ENCODE measurements around the gene INPP5B.

The INPP5B gene

GRCh38 chr1:37845049-37845646 is 101.7 kb downstream of the INPP5B start:
- Mint-ChIP-seq H3K36me3 (ENCODE audit: low read depth) (peaks cover 20% of the 10 kb centered on the region), H3K4me1 (ENCODE audit: low read depth) (peaks cover 23% of the 10 kb centered on the region), H3K27me3 (ENCODE audit: low read depth) (no peaks in the 10 kb centered on the region), H3K4me3 (no peak overlapping the region), H3K27ac (no peak overlapping the region), H3K9me3 (no peaks in the 10 kb centered on the region)
- no peak for DNase-seq (ENCODE audit: low spot score)

DNA sequence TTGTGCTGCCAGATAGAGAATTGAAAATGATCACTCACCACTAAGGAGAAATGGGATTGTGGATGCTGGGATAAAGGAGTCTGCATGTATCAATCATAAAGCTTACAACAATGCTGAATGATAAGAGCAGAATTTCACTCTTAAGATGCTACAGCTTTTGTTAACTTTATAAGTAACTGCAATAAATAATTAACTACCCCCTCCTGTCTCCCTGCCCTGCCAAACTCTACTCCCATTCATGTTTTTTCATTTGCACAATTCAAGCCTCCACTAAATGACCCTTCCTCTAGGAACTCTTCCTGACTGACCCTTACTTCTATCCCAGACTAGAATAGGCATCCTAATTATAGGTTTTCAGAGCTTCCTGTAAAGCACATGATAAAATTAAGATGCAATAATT is 102.3 kb downstream of the INPP5B start:
- Mint-ChIP-seq H3K36me3 (ENCODE audit: low read depth) (peaks cover 19% of the 10 kb centered on the region), H3K27me3 (ENCODE audit: low read depth) (no peaks in the 10 kb centered on the region), H3K4me3 (no peak overlapping the region), H3K4me1 (ENCODE audit: low read depth) (peaks cover 23% of the 10 kb centered on the region), H3K27ac (no peak overlapping the region), H3K9me3 (no peaks in the 10 kb centered on the region)
- no peak for DNase-seq (ENCODE audit: low spot score)

DNA sequence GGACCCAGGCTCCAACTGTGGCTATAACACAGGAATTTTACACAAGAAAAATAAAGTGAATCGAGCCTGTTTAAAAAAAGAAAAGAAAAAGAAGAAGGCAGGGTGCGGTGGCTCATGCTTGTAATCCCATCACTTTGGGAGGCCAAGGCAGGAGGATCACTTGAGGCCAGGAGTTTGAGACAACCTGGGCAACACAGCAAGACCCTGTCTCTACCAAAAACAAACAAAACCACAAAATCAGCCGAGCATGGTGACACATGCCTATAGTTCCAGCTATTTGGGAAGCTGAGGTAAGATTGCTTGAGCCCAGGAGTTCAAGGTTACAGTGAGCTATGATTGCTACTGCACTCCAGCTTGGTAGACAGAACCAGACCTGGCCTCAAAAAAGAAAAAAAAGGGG is 105.2 kb downstream of the INPP5B start:
- DNase-seq (ENCODE audit: low spot score) = no peak
- H3K9me3 Mint-ChIP-seq = no peaks in the 10 kb centered on the region
- H3K4me1 Mint-ChIP-seq (ENCODE audit: low read depth) = peaks cover 17% of the 10 kb centered on the region
- H3K36me3 Mint-ChIP-seq (ENCODE audit: low read depth) = peaks cover 29% of the 10 kb centered on the region
- no peak overlapping the region for H3K27ac Mint-ChIP-seq
- H3K4me3 Mint-ChIP-seq = no peak overlapping the region
- no peaks in the 10 kb centered on the region for H3K27me3 Mint-ChIP-seq (ENCODE audit: low read depth)

GRCh38 chr1:37840711-37841110 is 106.1 kb downstream of the INPP5B start:
- no peak overlapping the region for H3K27ac Mint-ChIP-seq
- no peak overlapping the region for H3K4me3 Mint-ChIP-seq
- peaks cover 35% of the 10 kb centered on the region for H3K36me3 Mint-ChIP-seq (ENCODE audit: low read depth)

GRCh38 chr1:37839676-37840075 is 107.2 kb downstream of the INPP5B start:
- no peak for DNase-seq (ENCODE audit: low spot score)
- no peaks in the 10 kb centered on the region for H3K9me3 Mint-ChIP-seq
- peaks cover 42% of the 10 kb centered on the region for H3K36me3 Mint-ChIP-seq (ENCODE audit: low read depth)
- no peaks in the 10 kb centered on the region for H3K27me3 Mint-ChIP-seq (ENCODE audit: low read depth)
- peaks cover 9% of the 10 kb centered on the region for H3K4me1 Mint-ChIP-seq (ENCODE audit: low read depth)
- no peak overlapping the region for H3K27ac Mint-ChIP-seq
- no peak overlapping the region for H3K4me3 Mint-ChIP-seq

More at GRCh38 chr1:37840711-37841110, 106.1 kb downstream of the INPP5B start:
- no peak for DNase-seq (ENCODE audit: low spot score)
- Mint-ChIP-seq H3K27me3 (ENCODE audit: low read depth) (no peaks in the 10 kb centered on the region), H3K4me1 (ENCODE audit: low read depth) (peaks cover 13% of the 10 kb centered on the region), H3K9me3 (no peaks in the 10 kb centered on the region)

GRCh38 chr1:37836788-37837187 is 110.1 kb downstream of the INPP5B start:
- Mint-ChIP-seq H3K27ac (no peak overlapping the region), H3K4me3 (no peak overlapping the region), H3K27me3 (ENCODE audit: low read depth) (no peaks in the 10 kb centered on the region), H3K9me3 (no peaks in the 10 kb centered on the region), H3K36me3 (ENCODE audit: low read depth) (peaks cover 49% of the 10 kb centered on the region), H3K4me1 (ENCODE audit: low read depth) (peaks cover 4% of the 10 kb centered on the region)
- no peak for DNase-seq (ENCODE audit: low spot score)

DNA sequence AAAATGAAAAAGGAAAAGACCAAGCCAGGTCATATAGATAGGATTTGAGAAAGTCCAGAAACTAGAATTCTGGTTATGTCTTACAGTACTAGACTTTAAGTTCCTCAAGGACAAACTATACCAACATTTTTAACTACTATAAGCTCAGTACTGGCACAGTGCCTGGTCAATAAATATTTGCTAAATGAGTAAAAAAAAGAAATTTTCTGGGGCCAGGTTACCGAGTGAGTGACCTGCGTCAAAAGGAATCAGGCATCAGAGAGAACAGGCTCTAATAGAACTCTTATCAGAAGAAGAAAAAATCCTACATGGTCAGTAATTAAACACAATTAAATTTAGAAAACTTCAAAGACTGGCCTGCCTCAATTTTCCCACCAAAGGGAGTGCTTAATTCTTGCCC is 115.0 kb downstream of the INPP5B start:
- Mint-ChIP-seq H3K9me3 (no peaks in the 10 kb centered on the region), H3K4me3 (no peak overlapping the region), H3K27me3 (ENCODE audit: low read depth) (no peaks in the 10 kb centered on the region), H3K36me3 (ENCODE audit: low read depth) (peaks cover 47% of the 10 kb centered on the region), H3K4me1 (ENCODE audit: low read depth) (no peaks in the 10 kb centered on the region), H3K27ac (no peak overlapping the region)
- DNase-seq (ENCODE audit: low spot score) = no peak

DNA sequence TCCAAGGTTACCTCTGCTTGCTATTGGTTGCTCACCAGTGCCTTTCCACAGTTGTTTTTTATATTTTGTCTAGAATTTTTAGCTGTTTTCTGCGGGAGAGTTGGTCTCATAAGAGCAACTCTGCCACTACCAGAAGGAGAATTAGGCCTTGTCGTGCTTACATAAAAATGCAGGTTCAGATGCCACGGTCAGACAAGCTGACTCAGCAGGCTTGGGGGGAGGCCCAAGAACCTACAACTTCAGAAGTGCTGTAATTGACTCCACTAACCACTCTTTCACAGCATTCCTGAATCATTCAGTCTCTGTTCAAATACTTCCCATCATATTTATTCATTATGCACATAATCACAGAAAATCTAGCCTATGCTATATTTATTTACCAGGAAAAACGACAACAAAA is 115.7 kb downstream of the INPP5B start:
- no peaks in the 10 kb centered on the region for H3K27me3 Mint-ChIP-seq (ENCODE audit: low read depth)
- H3K36me3 Mint-ChIP-seq (ENCODE audit: low read depth) = peaks cover 44% of the 10 kb centered on the region
- no peak overlapping the region for H3K4me3 Mint-ChIP-seq
- H3K27ac Mint-ChIP-seq = no peak overlapping the region
- H3K4me1 Mint-ChIP-seq (ENCODE audit: low read depth) = no peaks in the 10 kb centered on the region
- no peak for DNase-seq (ENCODE audit: low spot score)
- H3K9me3 Mint-ChIP-seq = no peaks in the 10 kb centered on the region

GRCh38 chr1:37828410-37829074 is 118.3 kb downstream of the INPP5B start:
- H3K9me3 Mint-ChIP-seq = no peaks in the 10 kb centered on the region
- no peak overlapping the region for H3K27ac Mint-ChIP-seq
- no peak overlapping the region for H3K4me3 Mint-ChIP-seq
- peaks cover 30% of the 10 kb centered on the region for H3K36me3 Mint-ChIP-seq (ENCODE audit: low read depth)
- no peaks in the 10 kb centered on the region for H3K27me3 Mint-ChIP-seq (ENCODE audit: low read depth)
- DNase-seq (ENCODE audit: low spot score) = no peak
- H3K4me1 Mint-ChIP-seq (ENCODE audit: low read depth) = peaks cover 6% of the 10 kb centered on the region

- H3K27ac Mint-ChIP-seq = no peak overlapping the region
- peaks cover 34% of the 10 kb centered on the region for H3K36me3 Mint-ChIP-seq (ENCODE audit: low read depth)
Measured at GRCh38 chr1:37825506-37825905, 121.3 kb downstream of the INPP5B start.

DNA sequence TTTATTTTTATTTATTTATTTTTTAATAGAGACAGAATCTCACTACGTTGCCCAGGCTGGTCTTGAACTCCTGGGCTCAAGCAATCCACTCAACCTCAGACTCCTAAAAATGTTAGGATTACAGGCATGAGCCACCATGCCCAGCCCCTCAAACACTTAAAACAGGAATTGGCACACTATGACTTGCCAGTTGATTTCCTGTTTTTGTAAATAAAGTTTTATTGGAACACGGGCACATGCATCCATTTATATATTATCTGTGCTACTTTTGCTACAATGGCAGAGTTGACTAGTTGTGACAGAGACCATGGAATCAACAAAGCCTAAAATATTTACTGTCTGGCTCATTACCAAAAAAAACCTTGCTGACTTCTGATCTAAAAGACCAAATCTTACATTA is 122.9 kb downstream of the INPP5B start:
- no peaks in the 10 kb centered on the region for H3K27me3 Mint-ChIP-seq (ENCODE audit: low read depth)
- H3K36me3 Mint-ChIP-seq (ENCODE audit: low read depth) = peaks cover 37% of the 10 kb centered on the region
- H3K4me3 Mint-ChIP-seq = no peak overlapping the region
- H3K27ac Mint-ChIP-seq = no peak overlapping the region
- no peaks in the 10 kb centered on the region for H3K9me3 Mint-ChIP-seq
- DNase-seq (ENCODE audit: low spot score) = no peak
- peaks cover 6% of the 10 kb centered on the region for H3K4me1 Mint-ChIP-seq (ENCODE audit: low read depth)

More at GRCh38 chr1:37825506-37825905, 121.3 kb downstream of the INPP5B start:
- peaks cover 6% of the 10 kb centered on the region for H3K4me1 Mint-ChIP-seq (ENCODE audit: low read depth)
- no peak overlapping the region for H3K4me3 Mint-ChIP-seq
- no peaks in the 10 kb centered on the region for H3K27me3 Mint-ChIP-seq (ENCODE audit: low read depth)
- DNase-seq (ENCODE audit: low spot score) = no peak
- no peaks in the 10 kb centered on the region for H3K9me3 Mint-ChIP-seq

DNA sequence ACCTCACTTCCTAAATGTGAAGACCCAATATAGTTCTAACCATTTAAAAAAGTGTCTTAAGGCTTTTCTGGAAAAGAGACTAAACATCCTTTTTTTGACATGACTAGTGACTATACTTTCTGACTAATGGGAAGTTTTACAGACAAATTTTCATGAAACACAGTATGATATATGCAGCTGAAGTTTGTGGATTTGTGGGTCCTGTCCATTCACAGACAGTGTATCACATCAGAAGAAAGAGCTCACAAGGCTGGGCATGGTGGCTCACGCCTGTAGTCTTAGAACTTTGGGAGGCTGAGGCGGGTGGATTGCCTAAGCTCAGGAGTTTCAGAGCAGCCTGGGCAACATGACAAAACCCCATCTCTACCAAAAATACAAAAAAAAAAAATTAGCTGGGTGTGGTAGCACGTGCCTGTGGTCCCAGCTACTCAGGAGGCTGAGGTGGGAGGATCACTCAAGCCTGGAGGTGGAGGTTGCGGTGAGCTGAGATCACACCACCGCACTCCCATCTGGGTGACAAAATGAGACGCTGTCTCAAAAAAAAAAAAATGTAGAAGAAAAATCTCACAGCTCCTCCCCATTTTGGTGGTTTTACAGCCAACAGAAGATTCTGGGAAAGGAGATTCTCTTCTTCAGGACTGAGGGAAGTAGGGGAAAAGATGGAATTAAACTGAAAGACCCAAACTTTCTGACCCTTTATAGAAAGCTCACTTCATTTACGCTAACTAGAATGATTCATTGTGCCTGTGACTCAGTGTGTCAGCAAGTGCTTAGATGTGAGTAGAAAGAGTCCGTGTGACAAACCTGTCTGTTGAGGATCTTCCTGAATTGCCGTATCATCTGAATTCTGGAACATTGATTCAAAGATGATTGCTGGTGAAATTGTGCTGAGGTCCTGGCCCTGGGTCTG is 123.7 kb downstream of the INPP5B start:
- no peak overlapping the region for H3K27ac Mint-ChIP-seq
- H3K9me3 Mint-ChIP-seq = no peaks in the 10 kb centered on the region
- H3K4me1 Mint-ChIP-seq (ENCODE audit: low read depth) = peaks cover 6% of the 10 kb centered on the region
- peaks cover 32% of the 10 kb centered on the region for H3K36me3 Mint-ChIP-seq (ENCODE audit: low read depth)
- no peak overlapping the region for H3K4me3 Mint-ChIP-seq
- DNase-seq (ENCODE audit: low spot score) = no peak
- no peaks in the 10 kb centered on the region for H3K27me3 Mint-ChIP-seq (ENCODE audit: low read depth)

DNA sequence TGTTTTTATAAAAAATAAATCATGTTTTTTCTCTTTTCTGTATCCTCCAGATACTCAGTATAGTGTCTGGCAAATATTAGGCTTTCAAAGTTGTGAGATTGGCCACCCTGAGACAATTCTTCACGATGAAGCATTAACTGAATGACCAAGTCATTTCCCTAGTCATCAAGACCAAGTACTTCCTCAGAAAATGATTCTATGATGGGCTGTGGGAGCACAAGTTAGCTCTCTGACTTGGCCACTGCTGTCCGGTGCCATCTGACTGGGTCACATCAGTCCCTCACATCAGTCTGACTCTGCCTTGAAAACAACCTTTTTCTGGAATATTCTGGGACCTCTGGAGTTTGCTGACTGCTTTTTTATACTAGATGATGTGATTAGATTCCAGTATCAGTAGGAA is 125.4 kb downstream of the INPP5B start:
- Mint-ChIP-seq H3K27me3 (ENCODE audit: low read depth) (no peaks in the 10 kb centered on the region), H3K27ac (no peak overlapping the region), H3K4me1 (ENCODE audit: low read depth) (peaks cover 6% of the 10 kb centered on the region), H3K36me3 (ENCODE audit: low read depth) (peaks cover 38% of the 10 kb centered on the region), H3K4me3 (no peak overlapping the region), H3K9me3 (no peaks in the 10 kb centered on the region)
- DNase-seq (ENCODE audit: low spot score) = no peak

DNA sequence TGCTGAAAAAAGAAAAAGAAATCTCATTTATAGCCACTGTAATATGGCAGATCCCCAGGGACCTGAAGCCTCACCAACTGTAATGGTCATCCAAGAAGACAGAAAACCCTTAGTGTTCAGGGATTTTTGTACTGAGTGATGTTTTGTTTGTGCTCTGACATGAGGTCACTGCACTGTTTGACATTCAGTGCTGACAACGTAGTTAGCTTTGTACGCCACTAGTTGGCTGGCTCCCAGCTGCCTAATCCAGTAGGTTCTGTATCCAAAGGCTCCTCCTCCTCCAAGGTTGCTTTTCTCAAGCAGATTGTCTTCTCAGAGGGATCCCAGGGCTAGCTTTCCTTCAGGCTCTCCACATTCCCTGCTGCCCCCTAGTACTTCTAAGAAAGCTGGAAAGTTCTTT is 129.4 kb downstream of the INPP5B start:
- Mint-ChIP-seq H3K27me3 (ENCODE audit: low read depth) (no peaks in the 10 kb centered on the region), H3K27ac (no peak overlapping the region), H3K4me1 (ENCODE audit: low read depth) (no peaks in the 10 kb centered on the region), H3K36me3 (ENCODE audit: low read depth) (peaks cover 34% of the 10 kb centered on the region), H3K9me3 (no peaks in the 10 kb centered on the region), H3K4me3 (no peak overlapping the region)
- DNase-seq (ENCODE audit: low spot score) = no peak

All from T-helper 2 cell treated with Interferon-gamma antibody and Interleukin-4, amounts not matched to agents 5 μg/mL and 100 μg/mL, for 36 hours (primary cell).